Measurements from ENCODE around the gene MRPL43.

- TF ChIP-seq ZBTB33 (IDR thresholded peaks at IDR 0.05) (no peak), CTCF (IDR thresholded peaks at IDR 0.05; ENCODE audit: low read depth, low read length, missing input control) (no peak), GABPA (IDR thresholded peaks at IDR 0.05 in 1 of 2, conservative IDR thresholded peaks at IDR 0.05 in 1 of 2) (no peak), SP1 (IDR thresholded peaks at IDR 0.05) (peak; percentile 60), JUND (IDR thresholded peaks at IDR 0.05) (no peak), RAD21 (IDR thresholded peaks at IDR 0.05) (no peak), TAF1 (conservative IDR thresholded peaks at IDR 0.05) (no peak)
- TF ChIP-seq, protein P1, sequence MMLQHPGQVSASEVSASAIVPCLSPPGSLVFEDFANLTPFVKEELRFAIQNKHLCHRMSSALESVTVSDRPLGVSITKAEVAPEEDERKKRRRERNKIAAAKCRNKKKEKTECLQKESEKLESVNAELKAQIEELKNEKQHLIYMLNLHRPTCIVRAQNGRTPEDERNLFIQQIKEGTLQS (IDR thresholded peaks at IDR 0.05): no peak
These were observed 17.0 kb downstream of the MRPL43 start for GRCh38 chr10:100970076-100970913.
